Gastrocnemius medialis (tissue), 4 donors: ENCODE measurements around the gene CANX.

Experiments used
- CTCF ChIP-seq, 5 experiments: fragments of 450-650 bp in 3 of 5; fragments of 200-600 bp in 2 of 5; sonication (generic) in 2 of 5; IDR thresholded peaks in 4 of 5; conservative IDR thresholded peaks in 1 of 5; 1 replicate in 4 of 5; 2 replicates in 1 of 5; pipeline ENCODE4 v1.5.1; 2016 to 2019; ENCODE audit warnings: antibody characterized with exemption in 5 of 5, mild to moderate bottlenecking in 3 of 5, moderate library complexity in 3 of 5
- POLR2A ChIP-seq, 2 donors: fragments of 450-650 bp; IDR thresholded peaks; one replicate each; pipeline ENCODE4 v1.6.1; 2017; ENCODE audit warnings: antibody characterized with exemption in 2 of 2, mild to moderate bottlenecking in 2 of 2, moderate library complexity in 2 of 2

DNA sequence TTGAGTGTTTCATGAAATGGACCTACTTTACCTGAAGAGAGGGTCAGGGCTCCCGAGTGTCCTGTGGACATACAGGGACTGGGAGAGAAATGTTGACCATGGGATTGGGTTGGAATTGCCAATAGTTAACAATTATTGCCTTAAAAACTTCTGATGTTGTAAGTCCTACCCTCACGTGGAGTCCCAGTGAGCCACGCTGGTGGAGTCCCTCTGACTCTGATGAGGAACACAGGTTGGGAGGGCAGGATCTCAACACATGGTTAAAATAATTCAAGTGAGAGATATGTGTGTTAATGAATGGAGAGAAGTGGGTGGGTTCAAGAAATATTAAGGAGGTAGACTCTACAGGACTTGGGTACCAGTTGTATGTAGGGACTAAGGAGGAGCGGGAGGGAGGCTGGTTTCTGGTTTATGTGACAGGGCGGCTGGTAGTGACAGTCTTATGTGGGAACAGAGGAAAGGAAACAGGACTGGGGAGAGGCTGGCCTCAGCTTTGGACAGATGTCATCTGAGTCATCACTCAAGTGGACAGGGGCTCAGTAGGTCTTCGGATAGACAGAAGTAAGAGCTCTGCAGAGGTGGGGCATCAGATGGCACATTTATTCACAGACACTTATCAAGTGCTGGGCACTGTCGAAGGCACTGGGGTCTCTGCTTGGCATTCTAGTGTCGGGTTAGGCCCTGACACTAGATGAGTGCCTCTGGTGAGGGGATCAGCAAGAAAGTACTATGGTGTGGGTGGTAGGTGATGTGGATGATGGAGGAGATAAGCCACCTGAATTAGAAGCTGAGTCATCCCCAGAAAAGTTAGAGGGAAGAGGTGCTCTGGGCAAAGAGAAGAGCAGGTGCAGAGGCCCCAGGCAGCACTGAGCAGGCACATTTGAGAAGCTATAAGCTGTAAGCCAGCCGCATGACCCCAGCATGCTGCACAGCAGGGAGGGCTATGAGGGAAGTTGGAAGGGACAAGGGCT lies 61.1 kb downstream of the CANX start:
- TF ChIP-seq POLR2A (IDR thresholded peaks at IDR 0.05): no peak
- TF ChIP-seq CTCF (IDR thresholded peaks at IDR 0.05 in 4 of 5, conservative IDR thresholded peaks at IDR 0.05 in 1 of 5): no peak
